DMS79 treated with DMSO at 0.1 percent for 48 hours (cell line): ENCODE data around the gene DHRS9.
"Not testable (repeated sequence)": the region's sequence is repeated elsewhere in the genome, so short reads cannot be mapped to it uniquely, and the experiment has no call there.

Experiments
- DNase-seq: peaks from one replicate; lab custom pipeline; 2025; lab: John Stamatoyannopoulos, UW

Gene DHRS9

DNA sequence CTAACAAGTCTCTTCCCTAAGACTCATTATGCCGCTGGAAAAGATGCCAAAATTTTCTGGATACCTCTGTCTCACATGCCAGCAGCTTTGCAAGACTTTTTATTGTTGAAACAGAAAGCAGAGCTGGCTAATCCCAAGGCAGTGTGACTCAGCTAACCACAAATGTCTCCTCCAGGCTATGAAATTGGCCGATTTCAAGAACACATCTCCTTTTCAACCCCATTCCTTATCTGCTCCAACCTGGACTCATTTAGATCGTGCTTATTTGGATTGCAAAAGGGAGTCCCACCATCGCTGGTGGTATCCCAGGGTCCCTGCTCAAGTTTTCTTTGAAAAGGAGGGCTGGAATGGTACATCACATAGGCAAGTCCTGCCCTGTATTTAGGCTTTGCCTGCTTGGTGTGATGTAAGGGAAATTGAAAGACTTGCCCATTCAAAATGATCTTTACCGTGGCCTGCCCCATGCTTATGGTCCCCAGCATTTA, 26.3 kb downstream of the DHRS9 start:
- no peak for DNase-seq

DNA sequence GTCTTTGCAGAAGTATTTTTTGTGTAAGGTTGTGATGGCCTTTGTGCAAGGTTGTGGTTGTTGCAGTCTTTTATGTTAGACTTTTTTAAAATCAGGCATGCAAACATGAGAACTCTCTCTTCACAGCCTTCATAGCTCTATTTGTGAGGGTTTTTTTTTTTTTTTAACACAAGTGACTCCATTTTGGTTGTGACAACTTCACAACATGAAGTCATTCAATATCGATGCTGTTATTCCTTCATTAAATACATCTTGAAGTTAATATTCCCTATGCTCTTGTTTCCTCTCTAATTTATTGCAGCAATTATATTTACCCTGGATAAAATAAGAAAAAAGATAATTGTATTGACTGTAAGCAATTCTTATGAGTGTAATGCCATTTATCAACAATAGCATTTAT, 35.5 kb downstream of the DHRS9 start:
- DNase-seq: no peak

DNA sequence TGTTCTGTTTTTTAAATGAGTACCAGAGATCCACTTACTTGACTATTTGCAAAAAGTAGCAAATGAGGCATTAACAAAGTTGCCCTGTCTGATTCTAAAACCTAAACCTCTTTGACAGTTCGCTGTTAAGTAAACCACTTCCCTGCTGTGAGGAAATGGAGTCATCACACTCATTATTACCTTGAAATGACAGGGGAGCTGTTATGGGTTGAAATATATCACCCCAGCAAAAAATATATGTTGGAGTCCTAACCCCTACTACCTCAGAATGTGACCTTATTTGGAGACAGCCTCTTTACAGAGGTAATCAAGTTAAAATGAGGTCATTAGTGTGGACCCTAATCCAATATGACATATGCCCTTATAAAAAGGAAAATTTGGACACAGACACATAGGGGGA, 36.1 kb downstream of the DHRS9 start:
- DNase-seq: no peak

DNA sequence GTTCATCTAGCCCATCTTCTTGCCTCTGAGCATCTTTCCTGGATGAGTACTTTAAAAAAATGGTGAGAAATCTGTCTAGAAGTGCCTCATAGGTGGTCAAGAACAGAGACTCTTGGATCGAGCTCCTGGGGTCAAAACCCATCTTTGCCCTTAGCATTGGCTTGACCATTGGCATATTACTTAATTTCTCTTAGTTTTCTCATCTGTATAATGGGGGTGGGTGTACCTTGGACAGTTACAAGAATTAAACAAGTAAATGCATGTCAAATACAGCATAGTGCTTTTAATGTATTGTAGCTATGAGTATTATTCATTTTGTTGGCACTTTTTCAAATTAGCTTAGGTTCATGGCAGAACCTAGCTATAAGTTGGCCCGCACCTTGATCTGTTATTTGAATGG, 36.8 kb downstream of the DHRS9 start:
- no peak for DNase-seq

DNA sequence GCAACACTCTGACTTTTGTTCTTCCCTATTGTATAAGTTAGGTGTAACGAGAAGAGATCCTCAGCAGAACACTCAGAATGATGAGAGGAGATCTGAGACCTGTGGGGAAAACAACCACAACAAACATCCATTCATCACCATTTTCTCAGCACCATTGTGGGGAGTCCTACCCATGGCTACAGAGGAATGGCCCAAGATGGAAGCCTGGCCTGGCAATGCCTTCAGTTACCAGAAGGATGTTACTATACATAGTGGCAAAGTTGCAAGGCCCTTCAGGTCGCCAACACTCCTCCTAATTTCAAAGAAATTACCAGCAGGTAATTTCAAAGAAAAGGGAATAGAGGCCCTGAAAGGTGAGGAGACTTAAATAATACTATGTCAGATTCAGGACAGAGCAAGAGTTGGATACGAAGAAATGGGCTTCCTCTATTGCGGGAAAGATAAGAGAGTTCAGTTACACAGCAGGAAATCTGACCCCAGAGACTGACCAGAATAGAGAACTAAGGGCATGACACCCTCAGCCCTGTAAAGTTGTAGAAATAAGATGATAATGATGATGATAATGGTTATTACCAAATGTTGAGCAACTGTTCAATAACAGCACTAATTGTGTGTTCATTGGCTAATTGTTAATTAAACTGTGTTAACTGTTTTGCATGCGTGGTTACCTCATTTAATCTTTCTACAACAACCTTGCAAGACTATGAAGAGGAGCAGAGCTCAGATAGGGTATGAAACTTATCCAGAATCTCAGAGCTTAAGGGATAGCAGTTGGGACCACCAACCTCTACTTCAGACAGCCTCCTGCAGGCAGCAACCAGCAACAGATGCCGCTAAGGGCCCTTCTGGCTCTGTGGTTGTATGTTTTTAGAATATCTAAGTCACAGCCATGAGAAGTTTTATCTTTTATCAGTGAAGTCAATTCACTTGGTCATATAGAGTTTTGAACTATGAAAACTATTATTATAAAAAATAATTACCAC, 37.5 kb downstream of the DHRS9 start:
- no peak for DNase-seq

DNA sequence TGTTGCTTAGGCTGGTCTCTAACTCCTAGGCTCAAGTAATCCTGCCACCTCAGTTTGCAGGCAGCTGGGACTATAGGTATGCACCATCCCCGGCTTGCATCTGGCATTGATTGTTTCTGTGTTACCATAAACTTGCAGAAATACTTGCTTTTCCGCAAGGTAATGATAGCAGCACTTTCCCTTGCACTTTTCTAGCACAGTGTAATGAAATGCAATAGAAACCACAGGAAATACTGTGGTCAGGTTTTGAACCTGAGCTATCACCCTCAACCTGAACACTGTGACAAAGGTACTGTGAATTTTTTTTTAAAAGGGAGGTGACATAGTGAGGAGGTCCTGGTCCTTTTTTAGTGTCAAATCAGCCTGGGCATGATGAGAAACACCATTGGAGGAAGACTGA, 38.3 kb downstream of the DHRS9 start:
- DNase-seq: no peak

DNA sequence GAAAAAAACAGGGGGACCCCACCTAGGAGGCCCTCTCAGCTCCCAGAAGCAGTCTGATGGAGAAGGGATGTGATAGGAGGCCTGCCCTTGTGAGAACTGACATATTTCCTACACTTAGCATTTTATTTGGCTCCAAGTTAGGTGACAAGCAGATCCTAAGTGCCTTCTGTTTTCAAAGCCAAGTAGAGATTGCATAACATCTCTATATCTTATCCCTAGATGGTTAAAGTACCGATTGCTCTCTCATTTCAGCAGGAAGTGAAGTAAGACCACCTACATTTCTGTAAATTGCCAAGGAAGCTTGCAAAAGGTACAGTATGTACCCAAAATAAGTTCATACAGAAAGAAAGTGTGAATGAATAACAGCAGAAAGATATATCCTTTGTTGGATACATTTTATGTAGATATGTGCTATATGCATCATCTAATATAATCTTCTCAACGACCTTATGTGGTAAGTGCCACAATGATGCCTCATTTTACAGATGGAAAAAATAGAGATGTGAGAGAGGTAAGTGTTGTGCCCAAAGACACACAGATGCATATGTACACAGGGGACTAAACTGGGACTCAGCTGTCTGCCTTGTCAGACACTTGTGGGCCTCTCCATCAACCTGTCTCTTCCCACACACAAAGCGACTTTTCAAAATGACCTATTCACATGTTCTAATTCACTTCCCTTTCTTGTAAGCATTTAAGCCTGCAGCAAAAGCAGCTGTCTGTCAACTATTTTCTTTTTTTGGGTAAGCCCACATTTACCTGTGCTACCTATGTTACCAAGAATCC, 38.9 kb downstream of the DHRS9 start:
- DNase-seq: no peak

DNA sequence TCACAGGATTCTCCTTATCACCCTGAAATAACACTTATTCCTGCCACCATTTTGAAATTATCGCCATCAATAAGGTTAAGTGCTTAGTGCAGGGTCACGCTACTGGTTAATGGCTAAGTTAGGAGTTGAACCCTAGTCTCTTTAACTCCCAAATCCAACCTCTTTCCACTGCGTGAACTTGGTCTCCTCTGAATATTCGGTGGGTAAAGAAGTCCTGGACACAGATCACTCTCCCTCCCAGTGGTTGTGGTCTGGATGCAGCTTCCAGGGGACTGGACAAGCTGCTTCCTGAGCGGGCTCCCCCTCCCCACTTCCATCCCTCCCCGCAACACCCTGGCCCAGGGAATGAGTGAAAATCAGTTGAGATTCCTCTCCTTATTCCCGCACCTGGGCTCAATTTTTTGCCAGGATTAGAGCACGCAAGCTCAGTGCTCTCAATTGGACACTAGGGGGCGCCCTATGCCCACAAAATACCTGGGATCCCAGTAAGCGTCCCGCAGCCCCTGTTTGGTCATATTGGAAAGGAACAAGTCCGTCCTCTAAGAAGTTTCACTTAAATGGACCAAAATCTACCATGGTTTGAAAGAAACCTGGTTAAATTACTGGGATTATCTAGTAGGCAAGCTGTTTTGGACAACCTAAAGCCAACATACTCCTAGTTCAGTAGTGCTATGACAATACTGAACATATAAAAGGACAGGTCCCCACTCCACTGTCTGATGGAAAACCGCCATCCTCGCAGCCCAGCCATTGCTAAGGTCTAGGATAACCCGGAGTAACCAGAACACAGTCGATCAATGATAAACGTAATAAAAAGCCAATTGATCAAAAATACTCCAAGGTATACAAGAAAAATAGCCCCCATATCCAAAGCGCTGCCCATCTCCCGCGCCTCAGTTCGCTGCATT, 40.4 kb downstream of the DHRS9 start:
- peak; percentile 62 for DNase-seq

DNA sequence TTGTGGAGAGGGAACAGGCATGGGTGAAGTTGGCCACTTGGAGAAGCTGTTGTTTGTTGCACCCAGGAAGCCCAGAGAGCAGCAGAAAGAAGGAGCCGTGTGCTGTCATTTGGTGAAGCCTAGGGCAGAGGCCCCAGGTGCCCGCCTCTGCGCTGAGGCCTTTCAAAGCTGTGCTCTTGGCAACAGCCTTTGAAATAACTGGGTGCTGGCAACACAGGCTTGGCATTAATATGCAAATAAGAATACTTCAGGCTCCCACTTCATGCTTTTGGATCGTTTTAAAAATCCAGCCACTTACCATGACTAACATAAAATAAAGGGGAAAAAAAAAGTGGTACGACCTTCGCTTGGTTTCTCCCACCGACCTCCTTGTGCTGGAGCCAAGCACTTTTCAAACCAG, 41.1 kb downstream of the DHRS9 start:
- no peak for DNase-seq

DNA sequence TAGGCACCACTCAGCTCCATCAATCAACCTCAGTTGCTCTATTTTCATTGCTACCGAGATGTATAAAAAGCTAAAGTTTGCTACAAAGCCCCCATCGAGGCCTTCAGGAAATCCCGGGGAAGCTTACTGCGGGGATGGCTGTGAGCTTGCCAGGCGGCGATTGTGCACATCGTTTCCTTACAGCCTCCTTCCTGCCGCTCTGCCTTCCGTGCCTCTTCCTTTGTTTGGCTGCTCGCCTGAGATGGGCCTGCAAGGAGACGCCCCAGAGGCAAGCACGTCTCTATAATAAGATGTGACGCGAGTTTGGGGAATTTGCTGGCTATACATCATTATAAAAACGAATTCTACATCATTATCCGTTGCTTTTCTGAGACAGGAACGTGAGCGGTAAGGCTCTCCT, 41.6 kb downstream of the DHRS9 start:
- no peak for DNase-seq

DNA sequence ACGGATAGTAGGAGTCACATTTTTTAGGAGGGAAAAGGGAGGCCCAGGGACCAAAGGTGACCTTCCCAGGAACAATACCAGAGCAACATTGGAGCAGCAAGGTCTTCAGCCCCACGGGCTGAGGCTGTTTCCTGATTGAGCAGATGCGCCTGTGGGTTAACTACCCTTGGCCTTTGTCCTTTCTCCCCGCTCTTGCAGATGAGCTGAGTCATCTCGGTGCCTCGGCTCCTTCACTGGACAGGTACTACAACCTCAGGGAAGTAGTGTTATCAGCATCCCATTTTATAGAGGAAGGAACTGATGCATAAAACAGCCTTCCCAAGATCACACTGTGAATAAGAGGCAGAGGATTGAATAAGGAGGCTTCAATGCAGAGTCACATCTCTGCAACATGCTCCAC, 43.5 kb downstream of the DHRS9 start:
- no peak for DNase-seq

DNA sequence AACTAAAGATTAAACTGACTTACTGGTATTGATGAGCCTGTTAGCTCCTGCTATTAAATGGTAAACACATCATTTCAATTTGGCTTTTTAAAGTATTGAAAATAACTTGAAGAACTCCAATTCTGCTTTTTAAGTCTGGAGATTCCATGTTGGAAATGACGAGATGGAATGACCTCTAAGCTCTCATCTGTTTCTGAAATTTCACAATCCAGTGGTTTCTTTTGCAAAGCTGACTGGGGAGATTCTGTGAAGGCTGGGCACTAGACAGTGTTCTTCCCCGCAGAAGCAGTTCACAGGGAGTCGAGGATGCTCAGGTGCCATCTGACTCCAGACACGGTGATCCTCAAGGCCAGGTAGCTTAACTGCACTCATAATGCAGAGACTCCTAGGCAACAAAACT, 44.7 kb downstream of the DHRS9 start:
- no peak for DNase-seq

DNA sequence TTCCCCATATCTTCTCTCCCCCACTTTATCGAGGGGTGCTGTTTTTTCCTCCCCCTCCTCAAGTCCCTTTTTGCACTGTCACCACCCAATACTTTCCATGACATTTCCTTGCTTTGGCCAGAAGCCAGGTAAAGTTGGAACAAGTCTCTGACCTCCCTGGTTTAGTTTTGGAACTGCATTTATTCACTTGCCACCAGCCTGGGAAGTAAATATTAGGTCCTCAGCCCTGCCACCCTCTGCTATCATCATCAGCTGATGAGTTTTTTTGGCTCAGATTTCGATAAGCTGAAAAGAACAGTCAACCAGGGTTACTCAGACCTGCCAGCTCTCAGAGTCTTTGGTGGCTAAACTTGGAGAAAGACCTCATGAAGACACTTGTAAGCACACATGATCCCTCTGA, 47.0 kb downstream of the DHRS9 start:
- DNase-seq: no peak

DNA sequence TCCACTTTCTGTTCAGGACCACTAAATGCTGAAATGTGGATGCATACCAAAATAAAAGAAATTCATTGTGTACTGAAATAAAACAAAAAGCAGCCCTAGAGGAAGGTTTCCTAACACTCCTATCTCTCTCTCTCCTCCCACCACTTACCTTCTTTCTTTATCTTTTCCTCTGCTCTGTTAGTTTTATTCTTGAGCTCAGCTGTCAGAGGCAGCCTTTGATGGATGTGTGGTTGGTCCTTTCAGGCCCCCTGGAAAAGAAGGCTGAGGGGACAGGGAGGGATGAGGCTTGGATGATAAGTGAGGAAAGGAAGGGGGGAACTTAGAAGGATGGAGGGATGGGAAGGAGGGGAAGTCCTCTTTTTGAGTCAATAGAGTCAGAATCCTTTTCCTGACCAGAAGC, 47.6 kb downstream of the DHRS9 start:
- no peak for DNase-seq

DNA sequence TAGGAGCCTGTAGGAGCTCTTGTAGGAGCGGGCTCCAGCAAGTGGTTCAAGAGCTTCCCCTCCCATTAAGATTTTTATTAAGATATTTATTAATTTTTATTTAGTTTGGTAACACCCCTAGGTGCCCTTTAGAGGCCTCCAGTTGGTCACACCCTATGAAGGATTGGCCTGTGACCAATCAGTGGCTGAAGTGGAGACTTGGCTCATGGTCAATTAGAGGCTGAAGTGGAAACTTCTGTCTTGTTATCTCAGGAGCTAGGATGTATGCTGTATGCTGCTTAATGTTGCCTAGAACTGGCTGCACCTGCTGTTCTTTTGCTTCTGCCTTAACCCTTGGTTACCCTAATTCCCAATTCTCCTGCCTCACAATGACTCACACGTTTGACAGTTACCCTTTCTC, 48.7 kb downstream of the DHRS9 start:
- DNase-seq: peak; percentile 71

DNA sequence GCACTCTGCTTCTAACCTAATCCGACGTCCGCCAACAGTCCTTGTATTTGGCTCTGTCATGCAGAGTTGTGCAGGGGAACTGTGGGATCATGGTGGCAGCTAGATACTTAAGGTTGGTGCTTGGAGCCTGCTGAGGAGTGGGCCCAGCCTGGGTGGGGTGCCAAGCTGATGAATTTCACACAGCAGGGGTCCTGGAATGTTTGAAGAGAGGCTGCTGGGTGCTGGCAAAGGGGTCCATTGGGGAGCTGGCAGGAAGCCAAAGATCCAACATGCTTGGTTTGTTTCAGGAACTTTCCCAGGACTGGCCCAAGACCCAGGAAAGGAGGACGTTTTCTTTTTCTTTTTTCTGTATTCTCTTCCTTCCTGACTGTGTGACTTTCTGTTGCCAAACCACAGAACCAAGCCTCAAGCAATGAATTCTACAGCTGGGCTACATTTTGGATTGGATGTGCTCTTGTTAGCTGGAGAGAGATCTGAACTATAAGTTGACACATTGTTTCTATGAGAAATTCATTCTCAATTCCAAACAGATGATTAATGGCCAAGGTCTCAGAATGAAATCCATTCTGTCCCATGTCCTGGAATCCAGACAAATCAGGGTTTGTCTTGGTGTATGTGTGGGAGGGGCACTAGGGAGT, 49.9 kb downstream of the DHRS9 start:
- no peak for DNase-seq

DNA sequence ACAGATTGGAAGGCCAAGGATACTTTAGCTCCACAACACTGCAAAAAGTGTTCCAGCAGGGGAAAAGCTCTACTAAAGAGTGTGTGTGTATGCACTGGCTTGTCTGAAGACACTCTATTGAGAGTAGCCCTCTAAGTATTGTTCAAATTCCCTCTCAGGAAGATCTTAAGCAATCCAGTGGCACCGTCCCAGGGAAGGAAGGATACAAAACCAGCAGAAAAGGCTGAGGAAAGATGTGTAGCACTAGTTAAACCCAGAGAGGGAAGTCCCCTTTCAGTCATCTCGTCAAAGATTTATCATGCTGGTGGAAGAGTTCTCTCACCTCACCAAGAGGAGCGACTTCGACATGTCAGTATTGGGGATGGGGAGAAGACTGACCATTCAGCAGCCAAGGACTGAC, 50.5 kb downstream of the DHRS9 start:
- DNase-seq: no peak

DNA sequence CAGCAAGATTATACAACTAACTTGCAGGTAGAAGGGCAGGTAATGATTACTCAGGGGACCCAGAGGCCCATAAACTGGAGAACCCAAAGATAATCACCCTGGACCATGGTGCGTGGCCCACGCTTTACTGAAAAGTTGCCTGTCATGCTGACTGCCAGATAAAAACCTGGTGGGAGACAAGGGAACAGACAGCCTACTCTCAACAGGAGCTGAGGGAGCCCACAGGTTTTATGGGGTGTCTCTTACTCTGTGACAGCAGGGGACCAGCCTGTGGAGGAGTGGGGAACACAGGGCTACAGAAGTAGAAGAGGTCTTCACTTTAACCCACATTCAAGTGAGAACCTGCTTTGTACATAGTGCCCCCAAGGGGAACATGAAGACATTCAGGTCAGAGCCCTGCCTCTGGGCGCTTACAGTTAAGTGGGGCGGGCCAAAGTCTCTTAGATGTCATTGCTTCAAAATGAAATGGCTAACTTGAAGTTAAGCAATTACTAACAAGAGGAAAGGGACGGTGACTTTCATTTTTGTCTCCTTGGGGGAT, 60.4 kb downstream of the DHRS9 start:
- no peak for DNase-seq

DNA sequence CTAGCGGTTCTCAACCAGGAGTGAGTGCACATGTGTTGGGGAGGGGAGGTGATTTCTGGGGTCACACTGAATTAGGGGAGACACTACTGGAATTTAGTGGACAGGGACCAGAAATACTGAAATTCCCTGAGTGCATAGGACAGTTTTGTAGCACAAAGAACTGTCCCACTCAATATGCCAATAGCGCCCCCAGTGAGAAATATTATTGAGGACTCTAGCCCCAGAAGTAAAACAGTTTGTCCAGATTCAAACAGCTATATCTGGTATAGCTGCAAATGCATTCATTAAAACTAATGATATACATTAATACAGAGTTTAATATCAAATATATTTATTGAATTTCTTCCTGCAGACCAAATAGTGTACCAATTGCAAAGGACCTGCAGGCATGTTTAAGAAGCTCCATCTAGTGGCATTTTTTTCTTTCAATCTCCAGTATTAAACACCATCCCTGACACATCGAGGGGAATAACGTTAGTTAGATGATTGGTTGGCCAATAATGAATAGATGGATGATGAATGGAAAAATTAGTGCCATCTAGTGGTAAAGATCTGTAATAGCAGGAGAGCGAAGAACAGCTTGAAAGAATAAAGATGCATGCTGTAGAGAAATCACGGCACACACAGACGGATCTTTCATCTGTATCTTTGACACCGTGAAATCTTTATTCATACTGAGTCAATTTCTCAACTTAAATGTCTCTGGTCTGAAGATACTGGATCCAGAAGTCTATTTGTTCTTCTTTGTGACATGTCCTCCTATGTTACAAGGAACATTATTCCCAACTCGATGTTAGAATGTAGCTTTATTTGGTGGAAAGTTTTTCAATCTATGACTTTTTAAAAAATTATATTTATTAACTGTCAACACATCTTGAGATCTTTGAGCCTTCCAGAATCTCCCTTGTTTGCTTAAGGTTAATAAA, 62.5 kb downstream of the DHRS9 start:
- peak; percentile 38 for DNase-seq

DNA sequence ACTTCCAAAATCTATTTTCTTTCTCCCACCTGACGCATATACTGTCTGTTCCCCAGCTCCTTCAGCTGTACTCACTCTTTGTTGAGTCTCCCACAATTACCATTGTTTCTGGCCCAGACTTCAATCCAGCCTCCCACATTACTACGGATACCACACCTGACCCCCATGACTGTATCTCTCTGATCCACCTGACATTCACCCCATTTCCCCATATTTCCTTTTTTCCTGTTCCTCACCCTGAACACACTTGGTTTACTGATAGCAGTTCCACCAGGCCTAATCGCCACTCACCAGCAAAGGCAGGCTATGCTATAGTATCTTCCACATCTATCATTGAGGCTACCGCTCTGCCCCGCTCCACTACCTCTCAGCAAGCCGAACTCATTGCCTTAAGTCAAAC, 64.9 kb downstream of the DHRS9 start:
- not testable (repeated sequence) for DNase-seq
